ENCODE measurements around the gene CCDC88B.
"Not testable (repeated sequence)": the region's sequence is repeated elsewhere in the genome, so short reads cannot be mapped to it uniquely, and the experiment has no call there.

Gene CCDC88B

GRCh38 chr11:64304316-64305072 lies 35.5 kb upstream of the CCDC88B start:
- DNase-seq (ENCODE audit: low spot score) = peak; percentile 82

- peak; percentile 93 for DNase-seq (ENCODE audit: low spot score)
These were observed 34.8 kb upstream of the CCDC88B start, which contains the start of gene ESRRA for GRCh38 chr11:64305075-64305690. Gene ESRRA (plus strand): TSS chr11:64305524. CDS start chr11:64307180, 1,656 bp downstream.

- peak; percentile 58 for DNase-seq (ENCODE audit: low spot score)
These were observed 34.1 kb upstream of the CCDC88B start for GRCh38 chr11:64305691-64306562.

- DNase-seq (ENCODE audit: low spot score) = no peak
These were observed 33.5 kb upstream of the CCDC88B start for GRCh38 chr11:64306563-64306875.

- DNase-seq (ENCODE audit: low spot score) = no peak
These were observed 33.0 kb upstream of the CCDC88B start for GRCh38 chr11:64306876-64307622.

- DNase-seq (ENCODE audit: low spot score) = not testable (repeated sequence)
These were observed 32.2 kb upstream of the CCDC88B start for GRCh38 chr11:64307795-64308194.

- DNase-seq (ENCODE audit: low spot score) = no peak
These were observed 27.1 kb upstream of the CCDC88B start for GRCh38 chr11:64312947-64313346.

GRCh38 chr11:64313491-64314145 lies 26.4 kb upstream of the CCDC88B start:
- no peak for DNase-seq (ENCODE audit: low spot score)

- DNase-seq (ENCODE audit: low spot score) = no peak
These were observed 25.7 kb upstream of the CCDC88B start for GRCh38 chr11:64314146-64314804.

- no peak for DNase-seq (ENCODE audit: low spot score)
These were observed 25.0 kb upstream of the CCDC88B start for GRCh38 chr11:64314805-64315561.

- not testable (repeated sequence) for DNase-seq (ENCODE audit: low spot score)
These were observed 24.1 kb upstream of the CCDC88B start for GRCh38 chr11:64315667-64316526.

- DNase-seq (ENCODE audit: low spot score) = no peak
These were observed 23.2 kb upstream of the CCDC88B start for GRCh38 chr11:64316672-64317324.

- peak; percentile 87 for DNase-seq (ENCODE audit: low spot score)
These were observed 22.6 kb upstream of the CCDC88B start, which contains the start of gene TRMT112 for GRCh38 chr11:64317325-64317960. Gene TRMT112 (minus strand): TSS chr11:64317559. CDS start chr11:64317526, 33 bp downstream.

- peak; percentile 94 for DNase-seq (ENCODE audit: low spot score)
These were observed 21.8 kb upstream of the CCDC88B start, which contains the start of gene PRDX5 for GRCh38 chr11:64317961-64318765. Gene PRDX5 (plus strand): TSS chr11:64318121. CDS start chr11:64318216, 95 bp downstream.

GRCh38 chr11:64318766-64319761 lies 20.9 kb upstream of the CCDC88B start:
- DNase-seq (ENCODE audit: low spot score) = peak; percentile 37

GRCh38 chr11:64320556-64320955 lies 19.4 kb upstream of the CCDC88B start:
- DNase-seq (ENCODE audit: low spot score) = no peak
